Ramos (cell line): ENCODE data around the gene FAM3C.
"Not testable (repeated sequence)": the region's sequence is repeated elsewhere in the genome, so short reads cannot be mapped to it uniquely, and the experiment has no call there.

Source experiments
- in situ Hi-C: fragments of 300-500 bp; cut with MboI; formaldehyde crosslinking; loops from one replicate; pipeline ENCODE4 v1.14.3; 2022; ENCODE audit warnings: low sequenced_read_pairs; ENCODE audit not compliant: unreplicated experiment

The FAM3C gene

GRCh38 chr7:121395961-121396757 is at the start of gene FAM3C:
Gene FAM3C, minus strand, starts transcription at chr7:121396308. Its CDS starts 13,339 bp downstream, at chr7:121382969.
- in situ Hi-C loops = loop anchor here (25.0 kb wide), 1 partner anchor 434 kb away; the partner anchor contains the start of gene ING3

- in situ Hi-C loops = no loop called here
Observed at GRCh38 chr7:121442845-121443244, 46.7 kb upstream of the FAM3C start.

- in situ Hi-C loops = no loop called here
Observed at GRCh38 chr7:121440857-121441503, 44.9 kb upstream of the FAM3C start.

GRCh38 chr7:121438043-121438955 is 42.2 kb upstream of the FAM3C start:
- in situ Hi-C loops = not testable (repeated sequence)

GRCh38 chr7:121437470-121437869 is 41.4 kb upstream of the FAM3C start:
- in situ Hi-C loops = no loop called here

- in situ Hi-C loops = no loop called here
Observed at GRCh38 chr7:121436688-121437087, 40.6 kb upstream of the FAM3C start.

GRCh38 chr7:121436136-121436535 is 40.0 kb upstream of the FAM3C start:
- in situ Hi-C loops = no loop called here

- in situ Hi-C loops = no loop called here
Observed at GRCh38 chr7:121433775-121434174, 37.7 kb upstream of the FAM3C start.

- in situ Hi-C loops = not testable (repeated sequence)
Observed at GRCh38 chr7:121432486-121432885, 36.4 kb upstream of the FAM3C start.

GRCh38 chr7:121431996-121432395 is 35.9 kb upstream of the FAM3C start:
- in situ Hi-C loops = no loop called here

- in situ Hi-C loops = no loop called here
Observed at GRCh38 chr7:121431389-121431995, 35.4 kb upstream of the FAM3C start.

- in situ Hi-C loops = no loop called here
Observed at GRCh38 chr7:121430558-121430957, 34.5 kb upstream of the FAM3C start.

- in situ Hi-C loops = no loop called here
Observed at GRCh38 chr7:121429798-121430197, 33.7 kb upstream of the FAM3C start.

GRCh38 chr7:121428855-121429489 is 32.9 kb upstream of the FAM3C start:
- in situ Hi-C loops = no loop called here

GRCh38 chr7:121421743-121422142 is 25.6 kb upstream of the FAM3C start:
- in situ Hi-C loops = not testable (repeated sequence)

- in situ Hi-C loops = no loop called here
Observed at GRCh38 chr7:121420976-121421375, 24.9 kb upstream of the FAM3C start.

GRCh38 chr7:121419201-121420148 is 23.4 kb upstream of the FAM3C start:
- in situ Hi-C loops = no loop called here

- in situ Hi-C loops = no loop called here
Observed at GRCh38 chr7:121416533-121416932, 20.4 kb upstream of the FAM3C start.

- in situ Hi-C loops = no loop called here
Observed at GRCh38 chr7:121414436-121414835, 18.3 kb upstream of the FAM3C start.
